NCI-H774 (cell line): ENCODE results near the gene MSI2.

Source experiments
- DNase-seq: peaks from one replicate; lab custom pipeline; 2025; lab: John Stamatoyannopoulos, UW

Gene MSI2

DNA sequence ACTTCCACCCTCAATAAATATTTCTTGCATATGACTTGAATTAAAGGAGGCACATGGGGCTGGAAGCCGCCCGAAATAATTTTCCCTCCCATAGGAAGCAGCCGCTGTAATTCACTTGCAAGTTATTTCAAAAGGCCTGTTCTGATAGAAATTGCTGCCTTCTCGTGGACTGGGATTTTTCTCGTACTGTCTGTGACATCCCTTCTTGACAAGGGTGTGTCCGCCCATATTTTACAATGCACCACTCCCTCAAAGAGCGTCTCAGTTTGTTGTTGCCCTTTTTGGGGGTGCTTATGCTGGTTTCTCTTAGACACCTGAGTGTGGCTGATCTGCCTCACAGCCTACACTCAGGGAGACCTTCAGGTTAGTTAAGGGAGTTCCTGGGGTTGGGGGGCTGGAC lies 160.0 kb downstream of the MSI2 start:
- DNase-seq: no peak

- DNase-seq: no peak
These were observed 161.6 kb downstream of the MSI2 start for GRCh38 chr17:57417956-57418355.

DNA sequence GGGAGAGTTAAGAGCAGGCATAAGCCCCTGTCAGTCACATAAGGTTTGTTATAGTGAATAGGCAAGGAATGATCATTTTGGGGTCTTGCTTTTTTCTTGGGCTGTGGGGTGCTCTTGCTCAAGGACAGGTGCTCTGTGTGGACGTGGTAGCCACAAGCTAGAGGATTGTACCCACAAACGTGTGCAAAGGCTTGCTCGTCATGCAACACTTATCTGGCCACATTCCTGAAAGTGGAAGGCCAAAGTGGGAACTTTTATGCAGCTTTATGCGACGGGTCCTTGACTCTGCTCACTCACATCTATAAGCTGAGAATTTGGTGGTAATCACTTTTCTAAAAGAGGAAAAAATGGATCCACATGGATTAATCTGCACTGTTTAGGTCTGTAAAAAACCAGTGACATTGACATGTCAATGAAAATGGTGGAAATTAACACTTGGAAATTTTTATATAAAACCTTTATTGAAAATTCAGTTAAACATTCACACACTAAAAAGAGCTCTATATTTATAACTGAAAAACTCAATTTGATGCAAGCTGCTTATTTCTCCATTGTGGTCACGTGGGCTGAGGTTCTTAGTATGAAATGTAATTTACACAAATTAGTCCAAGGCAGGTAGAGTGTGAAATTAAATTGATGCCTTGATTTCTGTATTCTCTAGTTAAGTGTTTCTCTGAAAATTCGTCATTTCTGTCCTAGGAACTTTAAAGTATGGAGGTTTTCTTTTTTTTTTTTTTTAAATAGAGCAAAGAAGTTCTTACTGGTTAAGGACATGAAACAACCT lies 162.3 kb downstream of the MSI2 start:
- no peak for DNase-seq

DNA sequence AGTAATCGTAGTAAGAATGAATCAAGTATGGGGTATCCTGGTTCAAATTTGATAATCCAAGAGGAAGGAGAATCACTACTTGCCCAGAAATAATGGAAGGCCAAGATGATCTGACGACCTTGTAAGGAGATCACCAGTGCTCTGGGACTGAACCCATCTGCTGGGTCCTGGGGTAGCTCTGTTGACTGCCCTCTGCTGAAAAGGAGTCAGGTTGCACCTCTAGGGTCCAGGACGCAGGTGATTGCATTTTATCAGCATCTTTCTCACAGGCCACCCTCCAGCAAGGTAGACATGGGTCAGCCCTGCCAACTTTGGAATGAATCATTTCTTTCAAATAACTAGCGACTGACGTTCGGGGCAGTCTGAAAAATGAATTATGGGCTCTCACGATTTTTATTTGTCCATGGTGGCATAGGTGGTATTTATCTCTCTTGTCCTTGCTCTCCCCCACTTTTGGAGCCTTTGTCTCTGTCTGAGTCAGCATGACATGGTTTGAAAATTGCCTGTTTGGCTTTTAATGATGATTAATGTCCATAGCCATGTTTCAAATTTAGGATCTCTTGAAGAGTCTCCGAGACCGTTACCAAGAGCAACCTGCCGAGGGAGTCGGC lies 163.7 kb downstream of the MSI2 start:
- peak; percentile 51 for DNase-seq

DNA sequence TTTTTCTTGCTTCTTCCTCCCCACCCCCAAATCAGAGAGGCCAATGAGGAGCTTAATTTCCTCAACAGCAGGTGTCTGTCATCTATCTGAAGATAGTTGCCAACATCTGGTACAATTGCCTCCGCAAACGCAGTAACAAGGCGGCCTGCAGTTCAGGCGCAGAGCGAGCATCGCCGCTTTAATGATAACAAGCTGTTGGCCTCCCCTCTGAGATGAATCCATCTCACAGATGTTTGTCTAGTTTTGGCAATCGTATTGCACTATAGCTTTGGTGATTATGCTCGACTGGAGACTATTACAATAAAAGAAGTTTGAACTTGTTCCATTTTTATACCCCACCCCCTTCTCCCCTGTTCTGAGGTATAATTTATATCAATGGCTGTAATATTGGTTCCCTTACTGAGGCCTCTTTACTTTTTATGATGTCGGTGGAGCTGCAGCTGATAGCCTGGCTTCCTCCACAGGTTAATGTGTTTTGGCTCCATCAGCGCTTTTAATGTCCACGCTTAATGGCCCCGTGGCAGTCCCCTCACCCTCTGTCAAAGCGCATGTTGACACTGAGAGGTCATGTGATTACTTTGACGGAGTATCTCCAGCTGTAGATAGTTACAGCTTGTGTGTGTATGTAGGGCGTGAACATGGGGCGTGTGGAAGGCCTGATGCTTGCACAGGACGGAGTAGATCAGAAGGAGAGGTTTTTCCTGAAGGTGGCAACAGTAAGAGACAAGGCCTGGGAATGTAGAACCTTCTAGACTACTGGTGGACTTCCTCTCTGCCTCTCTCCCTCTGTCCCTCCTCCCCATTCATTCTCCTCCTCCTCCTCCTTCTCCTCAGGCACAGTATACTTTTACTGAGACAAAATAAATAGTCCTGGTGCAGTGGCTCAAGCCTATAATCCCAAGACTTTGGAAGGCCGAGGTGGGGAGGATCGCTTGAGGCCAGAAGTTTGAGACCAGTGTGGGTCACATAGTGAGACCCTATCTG lies 164.7 kb downstream of the MSI2 start:
- peak; percentile 80 for DNase-seq

DNA sequence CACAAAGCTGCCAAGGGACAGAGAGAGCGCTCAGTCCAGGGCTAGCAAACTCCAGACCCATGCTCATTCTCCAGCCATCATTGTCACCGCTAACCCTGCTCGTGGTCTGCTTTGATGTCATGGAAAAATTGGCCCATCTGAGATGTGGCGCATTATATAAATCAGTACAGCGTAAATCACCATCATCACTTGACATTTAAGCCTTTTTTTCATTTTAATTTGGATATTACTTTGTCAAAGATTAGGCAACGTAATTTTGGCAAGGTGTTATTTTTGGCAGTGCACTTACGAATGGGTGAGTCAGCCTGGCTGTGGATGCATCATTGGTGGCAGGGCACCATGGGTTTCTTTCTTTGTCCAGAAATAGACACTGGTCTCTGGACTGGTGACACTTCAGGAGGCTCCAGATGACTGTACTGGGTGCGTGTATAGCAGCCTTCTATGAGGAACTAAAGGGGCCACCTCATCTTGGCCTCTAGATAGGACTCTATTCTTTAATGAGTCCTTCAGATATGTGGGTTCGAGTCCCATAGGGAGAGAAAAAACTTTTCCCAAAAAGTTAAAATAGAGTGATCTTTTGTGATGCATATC lies 166.3 kb downstream of the MSI2 start:
- no peak for DNase-seq

- no peak for DNase-seq
These were observed 167.2 kb downstream of the MSI2 start for GRCh38 chr17:57423541-57423940.

- no peak for DNase-seq
These were observed 167.9 kb downstream of the MSI2 start for GRCh38 chr17:57424273-57424672.

DNA sequence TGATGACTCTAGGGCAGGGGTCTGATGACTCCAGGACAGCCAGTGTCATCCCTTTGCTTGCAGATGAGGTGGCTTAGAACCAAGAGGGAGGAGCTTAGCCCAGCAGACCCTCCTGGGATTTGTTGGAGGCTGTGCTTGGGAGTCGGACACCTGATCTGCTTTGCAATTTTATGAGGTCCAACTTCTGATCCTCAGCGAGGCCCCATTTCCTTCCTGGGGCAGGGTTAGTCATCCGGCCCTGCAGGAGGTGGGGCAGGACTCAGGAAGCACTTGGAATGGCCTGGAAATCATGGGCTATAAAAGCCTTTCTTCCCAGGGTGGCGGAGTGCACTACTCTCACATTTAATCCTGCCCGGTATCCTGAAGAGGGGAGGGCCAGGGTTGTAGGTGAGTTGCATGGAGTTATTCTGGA lies 168.5 kb downstream of the MSI2 start:
- DNase-seq: no peak

DNA sequence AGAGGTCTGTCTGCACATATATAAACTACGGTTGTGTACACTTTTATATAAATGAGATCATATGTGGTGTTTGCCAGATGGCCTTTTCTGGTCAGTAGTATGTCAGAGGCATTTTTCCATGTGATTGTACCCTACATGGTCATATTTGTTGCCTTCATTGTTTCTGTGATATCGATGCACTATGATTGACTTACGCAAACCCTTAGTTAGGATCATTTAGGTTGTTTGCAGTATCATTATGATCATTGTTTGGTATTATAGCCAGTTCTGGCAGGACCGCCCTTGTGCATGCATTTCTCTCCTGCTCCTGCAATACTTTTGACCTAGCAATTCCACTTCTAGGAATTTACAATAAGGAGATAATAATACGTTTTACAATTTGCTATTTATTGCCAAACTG lies 169.1 kb downstream of the MSI2 start:
- peak; percentile 59 for DNase-seq

DNA sequence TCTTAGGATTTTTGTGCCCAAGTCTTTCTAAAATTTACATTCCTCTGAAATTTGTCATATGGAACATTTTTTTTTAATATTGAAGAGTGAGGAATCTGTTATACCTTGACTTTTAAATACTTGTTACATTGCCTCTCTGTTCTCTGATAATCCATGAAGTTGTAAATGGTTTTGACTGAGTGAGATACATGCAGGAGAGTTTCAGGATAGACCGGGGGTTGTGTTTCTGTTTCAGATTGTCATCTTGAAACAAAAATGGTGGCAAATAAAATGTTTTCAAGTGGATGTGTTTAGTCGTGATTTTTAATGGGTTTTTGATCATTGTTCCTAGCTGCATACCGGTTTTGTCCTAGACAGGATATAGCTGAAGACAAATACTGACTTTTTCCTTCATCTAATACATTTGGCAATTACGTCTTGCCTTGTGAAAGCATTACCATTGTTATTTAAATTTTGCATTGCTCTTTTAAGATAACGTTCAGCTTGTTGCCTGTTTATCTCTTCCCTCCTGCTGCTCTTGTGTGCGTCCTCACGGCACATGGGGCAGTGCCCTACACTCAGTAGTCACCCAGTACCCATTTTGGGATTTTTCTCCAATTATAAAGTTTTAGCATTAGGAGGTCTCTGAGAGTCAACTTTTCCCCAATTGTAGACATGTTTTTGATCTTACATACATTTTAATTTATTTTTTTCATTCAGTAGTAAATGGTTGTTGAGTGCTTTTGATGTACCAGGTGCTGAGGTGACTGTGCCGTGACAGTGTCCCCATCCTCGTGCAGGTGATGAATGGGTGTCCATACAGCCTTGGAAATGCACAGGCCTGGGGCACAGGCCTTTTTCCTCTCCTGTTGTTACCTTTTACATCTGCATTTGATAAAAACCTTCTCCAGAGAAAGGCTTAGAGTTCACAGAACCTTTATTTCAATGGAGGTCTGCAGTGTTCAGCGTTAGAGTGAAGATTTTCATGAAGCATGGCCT lies 169.9 kb downstream of the MSI2 start:
- DNase-seq: no peak

- no peak for DNase-seq
These were observed 173.6 kb downstream of the MSI2 start for GRCh38 chr17:57429966-57430365.

DNA sequence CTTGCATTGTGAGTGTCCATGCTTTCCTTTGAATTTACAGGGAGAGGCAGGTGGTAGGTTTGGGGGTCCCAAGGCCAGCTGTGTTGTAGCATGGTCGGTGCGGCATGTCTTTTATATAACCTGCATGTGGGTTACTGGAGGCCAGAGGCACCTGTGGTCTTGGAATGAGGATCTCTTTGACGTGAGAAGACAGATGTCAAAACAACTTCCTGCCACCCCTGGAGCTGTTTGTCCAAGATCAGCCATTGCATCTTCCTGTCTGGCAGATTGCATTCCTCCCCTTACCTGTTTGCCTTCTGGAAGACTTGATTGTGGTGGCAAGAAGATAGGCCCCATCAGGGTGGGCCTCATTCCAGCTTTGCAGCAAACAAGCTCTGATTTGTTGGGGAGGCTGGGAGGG lies 175.1 kb downstream of the MSI2 start:
- no peak for DNase-seq

- no peak for DNase-seq
These were observed 176.4 kb downstream of the MSI2 start for GRCh38 chr17:57432507-57433277.

GRCh38 chr17:57433452-57433851 lies 177.1 kb downstream of the MSI2 start:
- DNase-seq: no peak

GRCh38 chr17:57434361-57434760 lies 178.0 kb downstream of the MSI2 start:
- DNase-seq: no peak

DNA sequence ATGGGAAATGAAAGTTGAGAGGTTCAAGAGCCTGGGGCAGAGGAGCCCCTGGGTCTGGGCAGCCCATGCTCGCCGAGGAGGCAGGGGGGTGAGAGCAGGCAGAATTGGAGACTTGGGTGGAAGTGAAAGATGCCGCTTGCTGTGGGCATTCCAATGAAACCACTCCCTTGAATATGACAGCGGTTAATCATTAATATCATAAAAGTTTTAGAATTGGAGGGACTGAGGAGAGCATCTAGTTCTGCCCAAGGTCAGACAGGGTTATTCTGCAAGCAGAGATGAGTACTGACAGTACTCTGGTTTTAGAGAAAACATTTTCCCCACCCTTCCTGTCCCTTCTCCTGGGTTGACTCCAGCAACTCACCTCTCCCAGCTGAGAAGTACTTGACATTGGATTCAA lies 180.2 kb downstream of the MSI2 start:
- DNase-seq: no peak

DNA sequence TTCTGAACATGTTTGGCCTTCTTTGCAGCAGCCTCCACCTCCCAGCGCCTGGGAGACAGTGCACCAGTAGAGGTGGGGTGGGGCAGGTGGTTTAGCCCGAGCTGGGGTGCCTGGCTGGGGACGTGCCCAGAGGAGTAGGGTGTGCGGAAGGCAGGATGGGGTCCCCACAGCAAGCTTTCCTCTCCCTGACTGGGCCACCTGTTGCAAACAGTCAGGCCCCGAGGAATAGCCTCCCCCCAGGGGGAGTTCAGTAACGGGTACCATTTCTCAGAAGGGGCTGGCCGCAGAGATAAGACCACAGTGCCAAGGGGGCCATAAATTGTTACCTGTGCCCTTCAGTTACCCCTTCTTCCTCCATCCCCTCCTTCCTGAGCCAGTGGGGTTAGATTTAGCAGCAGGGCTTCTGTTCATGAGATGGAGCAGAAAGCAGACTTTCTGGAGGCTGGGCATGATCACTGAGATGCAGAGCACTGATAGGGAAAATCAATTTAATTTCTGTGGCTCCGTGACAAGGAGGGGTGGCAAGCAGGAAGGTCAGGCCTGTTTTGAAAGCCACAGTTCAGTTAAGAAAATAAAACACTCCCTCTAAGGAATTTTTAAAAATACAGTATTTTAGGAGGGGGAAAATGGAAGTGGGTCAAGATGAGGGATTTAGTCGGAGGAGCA lies 181.9 kb downstream of the MSI2 start:
- no peak for DNase-seq

GRCh38 chr17:57439651-57440050 lies 183.3 kb downstream of the MSI2 start:
- DNase-seq: no peak
